GM18870 (cell line): ENCODE data around the gene SLC16A9.

Experiments used
- ATAC-seq: cut with Tn5 transposase; IDR thresholded peaks from one replicate; pipeline ENCODE4 v1.9.1; 2021; ENCODE audit warnings: moderate library complexity; ENCODE audit not compliant: unreplicated experiment

Gene SLC16A9

DNA sequence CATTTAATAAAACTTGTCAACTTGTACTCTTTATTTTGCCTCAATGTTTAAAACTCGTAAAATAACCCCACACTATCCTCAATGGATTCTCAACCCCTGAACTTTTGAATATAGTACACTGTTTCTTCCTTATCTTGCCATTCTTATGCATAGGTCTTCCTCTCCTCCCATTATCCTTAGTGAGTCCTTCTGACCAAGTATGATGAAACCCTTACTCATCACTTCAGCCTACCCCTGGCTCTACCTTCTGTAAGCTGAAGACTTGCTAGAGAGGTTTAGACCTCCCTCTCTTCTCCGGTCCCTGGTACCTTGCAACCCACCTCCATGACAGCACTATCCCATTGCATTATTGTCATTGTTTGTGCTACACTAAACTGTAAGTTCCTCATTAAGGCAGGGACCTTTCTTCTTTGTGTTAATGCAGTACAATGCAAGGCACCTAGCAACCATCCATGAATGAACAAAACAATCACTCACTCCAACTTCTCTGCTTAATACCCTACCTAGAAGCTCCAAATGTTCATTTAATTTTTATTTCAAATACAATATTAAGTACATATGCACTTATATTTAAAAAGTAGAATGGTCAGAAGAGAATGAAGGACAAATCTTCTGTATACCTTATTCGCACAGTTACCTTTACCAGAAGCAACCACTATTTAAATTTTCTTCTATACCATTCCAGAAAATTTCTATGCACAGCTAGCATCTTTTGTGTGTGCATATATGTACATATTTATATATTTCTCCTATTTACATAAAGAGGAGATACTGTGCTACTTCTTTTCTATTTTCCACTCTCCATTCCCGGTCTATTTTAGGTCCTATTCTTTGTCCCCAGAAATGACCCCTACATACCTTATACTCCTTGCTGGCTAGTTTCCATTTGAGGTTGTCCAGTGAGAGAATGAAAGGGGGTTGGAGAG is 77.5 kb downstream of the SLC16A9 start:
- ATAC-seq = no peak

GRCh38 chr10:59631237-59631636 is 78.4 kb downstream of the SLC16A9 start:
- ATAC-seq = no peak

GRCh38 chr10:59628965-59629364 is 80.7 kb downstream of the SLC16A9 start:
- ATAC-seq = no peak

DNA sequence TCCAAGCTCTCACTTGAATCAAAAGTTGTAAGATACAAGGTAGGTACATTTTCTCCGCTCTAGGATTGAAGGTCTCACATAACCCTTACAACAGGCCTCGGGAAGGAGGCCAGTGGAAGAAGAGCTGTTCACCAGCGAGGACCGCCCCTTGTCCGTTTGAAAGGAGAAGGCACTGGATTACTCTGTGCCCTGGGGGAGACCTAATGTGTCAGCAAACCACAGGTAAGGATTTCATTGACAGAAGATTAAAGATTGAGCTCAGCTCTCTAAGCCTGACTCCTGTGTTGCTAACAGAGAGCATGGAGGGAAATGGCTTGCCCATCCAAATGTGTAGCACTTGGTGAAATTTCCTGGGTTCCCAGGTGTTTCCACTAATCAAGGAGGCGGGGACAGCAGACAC is 81.2 kb downstream of the SLC16A9 start:
- no peak for ATAC-seq

GRCh38 chr10:59627366-59628018 is 82.2 kb downstream of the SLC16A9 start:
- ATAC-seq = no peak

DNA sequence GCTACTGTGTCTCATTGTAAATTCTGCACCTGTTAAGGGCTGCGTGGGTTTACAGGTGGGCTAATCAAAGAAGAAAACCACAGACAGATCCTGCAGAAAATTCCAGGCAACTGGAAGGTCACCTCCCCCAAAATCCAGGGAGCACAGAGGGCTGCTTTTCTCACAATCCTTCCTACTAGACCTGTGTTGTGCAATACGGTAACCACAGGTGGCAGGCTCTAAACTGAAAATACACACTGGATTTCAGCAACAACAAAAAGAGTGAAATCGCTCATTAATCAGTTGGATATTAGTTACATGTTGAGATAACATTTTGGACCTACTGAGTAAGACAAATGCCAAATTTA is 83.2 kb downstream of the SLC16A9 start:
- ATAC-seq = no peak

DNA sequence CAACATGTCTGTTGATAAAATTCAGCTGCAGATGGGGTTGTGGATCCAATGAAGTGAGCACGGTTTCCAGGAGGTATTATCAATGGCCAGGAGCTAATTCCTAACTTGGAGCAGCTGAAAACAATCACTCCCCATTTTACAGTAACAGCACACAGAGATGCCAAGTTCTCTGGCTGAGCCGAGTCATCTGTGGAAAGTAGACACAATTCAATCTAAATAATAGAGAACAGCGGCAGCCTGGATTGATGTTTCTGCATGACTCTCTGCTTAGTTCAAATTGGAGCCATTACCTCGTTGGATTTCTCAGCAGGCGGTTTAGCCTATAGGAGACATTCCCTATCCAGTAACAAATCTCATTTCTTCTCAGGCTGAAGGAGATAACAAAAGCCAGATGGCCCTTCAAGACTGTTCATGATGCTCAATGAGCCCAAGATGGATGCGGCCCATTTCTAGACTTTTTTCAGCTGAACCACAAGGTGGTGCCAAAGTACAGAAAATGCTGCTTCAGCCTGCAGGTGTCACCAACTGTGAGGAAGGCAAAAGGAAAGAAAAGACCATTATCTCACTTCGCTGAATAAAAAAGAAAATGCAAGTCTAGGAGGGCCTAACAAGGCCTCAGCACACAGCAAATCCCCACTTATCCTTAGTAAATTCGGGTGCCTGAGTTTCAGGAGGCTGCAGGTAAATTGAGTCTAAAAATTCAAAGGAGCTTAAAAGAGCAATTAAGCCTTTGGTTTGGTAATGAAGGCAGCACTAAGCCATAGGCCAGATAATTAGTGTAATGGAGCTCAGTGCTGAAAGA is 83.7 kb downstream of the SLC16A9 start:
- peak; percentile 81 for ATAC-seq

GRCh38 chr10:59624951-59625350 is 84.7 kb downstream of the SLC16A9 start:
- ATAC-seq = no peak

DNA sequence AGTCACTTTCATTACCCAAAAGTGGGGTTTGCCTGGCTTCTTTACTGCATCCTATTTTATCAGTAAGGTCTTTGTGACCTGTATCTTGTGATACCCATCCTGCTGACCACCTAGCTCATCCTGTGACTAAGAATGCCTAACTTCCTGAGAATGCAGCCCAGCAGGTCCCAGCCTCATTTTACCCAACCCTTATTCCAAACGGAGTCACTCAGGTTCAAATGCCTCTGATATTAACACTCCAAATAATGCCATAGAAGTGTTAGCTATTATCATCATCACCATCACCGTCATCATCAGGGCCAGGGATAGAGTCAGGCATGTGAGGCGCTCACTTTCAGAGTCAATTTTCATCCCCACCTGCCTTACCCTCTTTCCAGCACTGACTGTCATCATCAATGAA is 85.5 kb downstream of the SLC16A9 start:
- no peak for ATAC-seq

DNA sequence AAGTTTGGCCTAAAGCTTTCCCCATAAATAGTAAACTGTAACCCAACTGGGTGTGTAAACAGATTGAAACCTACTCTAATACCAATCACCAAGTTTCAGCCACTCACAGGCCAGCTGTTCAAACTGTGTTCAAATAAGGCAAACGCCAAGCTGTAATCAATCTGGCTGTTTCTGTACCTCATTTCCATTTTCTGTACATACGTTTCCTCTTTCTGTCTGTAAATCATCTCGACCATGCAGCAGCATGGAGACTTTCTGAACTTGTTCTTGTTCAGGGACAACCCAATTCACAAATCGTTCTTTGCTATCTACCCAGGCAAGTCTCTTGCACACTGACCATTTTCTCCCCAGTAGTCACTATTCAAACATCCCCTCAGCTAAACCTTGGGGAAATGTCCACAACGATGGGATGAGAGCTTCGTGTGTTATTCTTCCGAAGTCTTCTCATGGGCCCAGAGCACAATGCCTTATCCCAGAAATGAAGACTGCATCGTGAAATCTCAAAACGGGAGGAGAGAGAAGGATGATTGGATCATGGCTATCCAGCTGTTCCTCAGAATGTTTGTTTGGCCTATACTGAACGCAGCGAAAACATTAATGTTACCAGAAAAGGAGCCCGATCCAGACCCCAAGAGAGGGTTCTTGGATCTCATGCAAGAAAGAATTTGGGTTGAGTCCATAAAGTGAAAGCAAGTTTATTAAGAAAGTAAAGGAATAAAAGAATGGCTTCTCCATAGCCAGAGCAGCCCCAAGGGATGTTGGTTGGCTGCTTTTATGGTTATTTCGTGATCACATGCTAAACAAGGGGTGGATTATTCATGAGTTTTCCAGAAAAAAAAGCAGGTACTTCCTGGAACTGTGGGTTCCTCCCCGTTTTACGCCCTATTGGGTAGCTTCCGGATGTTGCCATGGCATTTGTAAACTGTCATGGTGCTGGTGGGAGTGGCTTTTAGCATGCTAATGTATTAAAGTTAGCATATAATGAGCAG is 86.2 kb downstream of the SLC16A9 start:
- ATAC-seq = no peak

DNA sequence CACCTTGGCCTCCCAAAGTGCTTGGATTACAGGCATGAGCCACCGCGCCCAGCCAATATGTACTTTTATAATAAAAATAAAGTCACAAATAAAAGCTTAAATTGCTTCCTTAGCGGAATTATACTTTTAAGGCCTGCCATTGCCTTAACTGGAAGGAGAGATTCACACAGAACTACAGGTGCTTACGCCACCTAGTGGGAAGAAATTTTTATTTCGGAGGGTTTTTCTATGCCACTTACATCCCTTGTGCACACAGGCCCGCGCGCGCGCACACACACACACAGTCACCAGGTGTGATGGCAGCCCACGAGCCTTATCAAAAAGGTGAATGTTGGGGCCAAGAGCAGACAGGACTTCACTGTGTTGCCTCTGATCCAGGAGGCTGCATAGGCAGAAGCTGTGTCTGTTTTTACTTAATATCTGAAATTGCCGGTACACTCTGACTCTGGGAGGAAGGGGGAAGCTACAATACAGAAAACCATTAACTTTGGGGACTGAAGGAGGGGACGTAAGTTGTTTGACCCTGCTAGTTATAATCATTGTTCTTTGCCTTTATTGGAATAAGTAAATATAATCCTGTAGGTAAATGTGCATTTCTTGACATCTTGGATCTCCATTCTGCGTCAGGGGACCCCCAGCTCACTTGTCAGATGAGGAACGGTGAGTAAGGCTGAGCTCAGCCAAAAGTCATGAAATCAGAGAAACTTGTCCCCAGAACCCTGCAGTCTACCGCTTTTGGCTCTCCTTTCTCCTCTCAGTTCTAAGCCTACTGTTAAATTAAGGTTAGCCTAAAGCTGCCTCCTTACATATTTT is 87.1 kb downstream of the SLC16A9 start:
- no peak for ATAC-seq

DNA sequence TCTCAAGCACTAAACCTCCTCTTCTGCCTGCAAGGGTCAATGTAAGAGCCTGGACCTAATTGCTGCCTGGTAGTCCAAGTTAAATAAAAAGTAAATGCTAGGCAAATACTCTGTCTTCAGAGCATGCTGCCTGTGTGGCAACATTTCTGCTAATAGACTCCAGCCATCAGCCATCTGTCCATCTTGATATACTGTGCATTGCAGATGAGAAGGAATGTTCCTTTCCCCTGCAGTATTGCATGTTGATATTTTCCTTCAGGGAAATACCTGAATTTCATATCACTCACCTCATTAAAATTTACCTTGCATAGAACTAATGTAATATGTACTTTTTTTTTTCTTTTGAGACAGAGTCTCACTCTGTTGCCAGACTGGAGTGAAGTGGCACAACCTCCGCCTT is 87.9 kb downstream of the SLC16A9 start:
- no peak for ATAC-seq

- ATAC-seq = no peak
Measured at GRCh38 chr10:59618666-59619065, 91.0 kb downstream of the SLC16A9 start.

DNA sequence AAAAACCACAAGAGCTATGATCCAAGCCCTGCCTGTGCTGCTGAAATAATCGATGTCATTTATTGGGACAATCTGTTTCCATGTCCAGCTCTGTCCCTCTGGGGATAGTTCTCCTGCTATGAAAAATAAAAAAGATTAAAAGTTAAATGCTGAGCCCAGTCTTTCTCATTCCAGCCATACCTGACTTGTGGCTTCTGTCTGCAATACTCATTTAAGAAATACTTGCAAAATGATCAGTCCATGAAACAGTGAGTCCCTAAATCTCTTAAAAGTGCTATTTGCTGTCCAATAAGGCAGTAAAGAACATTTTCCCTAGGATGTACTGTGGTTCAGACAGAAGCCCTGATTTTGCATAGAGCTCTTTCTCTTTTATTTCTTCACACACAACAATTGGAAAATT is 91.7 kb downstream of the SLC16A9 start:
- ATAC-seq = no peak

DNA sequence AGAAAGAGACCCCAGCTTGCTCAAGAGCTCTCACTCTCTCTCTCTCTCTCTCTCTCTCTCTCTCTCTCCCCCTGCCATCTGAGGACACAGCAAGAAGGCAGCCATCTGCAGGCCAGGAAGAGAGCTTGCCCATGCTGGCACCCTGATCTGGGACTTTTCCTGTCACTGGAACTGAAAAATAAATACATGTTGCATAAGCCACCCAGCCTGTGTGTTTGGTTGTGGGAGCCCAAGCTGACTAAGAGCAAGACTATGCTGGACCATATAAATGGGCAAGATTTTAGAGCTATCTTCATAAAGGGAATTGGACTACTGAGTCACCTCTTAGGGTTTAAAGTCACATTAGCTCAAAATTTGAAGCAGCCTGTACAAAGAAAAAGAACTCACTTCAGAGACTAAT is 98.6 kb downstream of the SLC16A9 start:
- no peak for ATAC-seq

- no peak for ATAC-seq
Measured at GRCh38 chr10:59607970-59608369, 101.7 kb downstream of the SLC16A9 start.

GRCh38 chr10:59606551-59606961 is 103.1 kb downstream of the SLC16A9 start:
- ATAC-seq = no peak

GRCh38 chr10:59601985-59602384 is 107.7 kb downstream of the SLC16A9 start:
- no peak for ATAC-seq
